Neural cell (in vitro differentiated cells): ENCODE measurements around the gene ELN. TPM values are rescaled to one million over a fixed set of nuclear protein-coding genes. Genes with fewer than 3 reads are reported as not detected.

ENCODE experiments used
- H2AFZ ChIP-seq: fragments of 200-600, 300-800 bp; sonication (generic), shearing (Covaris generic); 2 replicates; pipeline ENCODE4 v1.6.0; 2014; ENCODE audit warnings: low read depth, mild to moderate bottlenecking, antibody characterized with exemption, low read length, moderate library complexity
- H3F3A ChIP-seq: fragments of 200-600 bp; shearing (Covaris generic); 2 replicates; pipeline ENCODE4 v1.6.1; 2016; ENCODE audit warnings: mild to moderate bottlenecking, moderate library complexity, mixed read lengths, antibody characterized with exemption, low read length; ENCODE audit not compliant: insufficient read depth, poor library complexity, severe bottlenecking
- H3K27ac ChIP-seq: fragments of 200-600, 300-800 bp; sonication (generic), shearing (Covaris generic); 2 replicates; pipeline ENCODE4 v1.5.1; 2014; ENCODE audit warnings: mild to moderate bottlenecking, low read length, moderate library complexity
- H3K27me3 ChIP-seq: fragments of 300-800, 200-600 bp; sonication (generic), shearing (Covaris generic); 2 replicates; pipeline ENCODE4 v1.6.0; 2014; ENCODE audit warnings: mild to moderate bottlenecking, low read depth, low read length, moderate library complexity; ENCODE audit not compliant: insufficient read depth
- H3K36me3 ChIP-seq: fragments of 300-800, 200-600 bp; sonication (generic), shearing (Covaris generic); 2 replicates; pipeline ENCODE4 v1.5.1; 2014; ENCODE audit warnings: mild to moderate bottlenecking, antibody characterized with exemption, low read length, moderate library complexity; ENCODE audit not compliant: insufficient read depth
- H3K4me2 ChIP-seq: fragments of 300-800, 200-600 bp; sonication (generic), shearing (Covaris generic); 2 replicates; pipeline ENCODE4 v1.6.0; 2014; ENCODE audit warnings: mild to moderate bottlenecking, low read length
- H3K4me3 ChIP-seq: fragments of 300-800, 200-600 bp; sonication (generic), shearing (Covaris generic); 2 replicates; pipeline ENCODE4 v1.5.1; 2014; ENCODE audit warnings: mild to moderate bottlenecking, low read length, moderate library complexity
- H3K79me2 ChIP-seq: fragments of 200-600 bp; shearing (Covaris generic); replicated peaks from 2 replicates; pipeline ENCODE4 v1.6.0; 2014; ENCODE audit warnings: mild to moderate bottlenecking, low read length, moderate library complexity; ENCODE audit not compliant: insufficient read depth
- H3K9ac ChIP-seq: fragments of 300-800, 200-600 bp; sonication (generic), shearing (Covaris generic); 2 replicates; pipeline ENCODE4 v1.6.1; 2016; ENCODE audit warnings: mild to moderate bottlenecking, low read length, mixed read lengths
- H3K9me2 ChIP-seq: fragments of 200-600 bp; shearing (Covaris generic); 2 replicates; pipeline ENCODE4 v1.6.1; 2016; ENCODE audit warnings: mild to moderate bottlenecking, low read length, mixed read lengths; ENCODE audit not compliant: insufficient read depth
- H3K9me3 ChIP-seq: fragments of 200-600, 300-800 bp; sonication (generic), shearing (Covaris generic); 2 replicates; pipeline ENCODE4 v1.6.1; 2016; ENCODE audit warnings: mild to moderate bottlenecking, mixed run types, low read length, moderate library complexity, mixed read lengths
- H4K20me1 ChIP-seq: fragments of 200-600 bp; shearing (Covaris generic); 2 replicates; pipeline ENCODE4 v1.6.1; 2016; ENCODE audit warnings: mild to moderate bottlenecking, mixed run types; ENCODE audit not compliant: insufficient read depth
- EP300 ChIP-seq: fragments of 450-650 bp; conservative IDR thresholded peaks from 2 replicates; pipeline ENCODE4 v1.6.1; 2014; ENCODE audit warnings: antibody characterized with exemption, mild to moderate bottlenecking, moderate library complexity; ENCODE audit not compliant: poor library complexity, severe bottlenecking
- EZH2 ChIP-seq: fragments of 200-600, 300-800 bp; shearing (Covaris generic), sonication (generic); IDR thresholded peaks from 2 replicates; pipeline ENCODE4 v1.6.1; 2014; ENCODE audit warnings: antibody characterized with exemption, low read length, borderline replicate concordance, mild to moderate bottlenecking; ENCODE audit not compliant: insufficient read depth, poor library complexity, severe bottlenecking
- MXI1 ChIP-seq: fragments of 450-650 bp; conservative IDR thresholded peaks from 2 replicates; pipeline ENCODE4 v1.6.1; 2014; ENCODE audit warnings: antibody characterized with exemption, mild to moderate bottlenecking; ENCODE audit not compliant: poor library complexity, severe bottlenecking
- POLR2AphosphoS5 ChIP-seq: IDR thresholded peaks from 2 replicates; pipeline ENCODE4 v1.6.1; 2012
- RAD21 ChIP-seq: fragments of 450-650 bp; conservative IDR thresholded peaks from 2 replicates; pipeline ENCODE4 v1.6.1; 2014; ENCODE audit warnings: antibody characterized with exemption, mild to moderate bottlenecking, moderate library complexity
- SMC3 ChIP-seq: fragments of 450-650 bp; conservative IDR thresholded peaks from 2 replicates; pipeline ENCODE4 v1.6.1; 2014; ENCODE audit warnings: antibody characterized with exemption, mild to moderate bottlenecking, moderate library complexity; ENCODE audit not compliant: poor library complexity
- TAF1 ChIP-seq: IDR thresholded peaks from 2 replicates; pipeline ENCODE4 v1.6.1; 2012; ENCODE audit warnings: low read depth
- polyA plus RNA-seq: library from polyadenylated mRNA; depleted of rRNA; stranded (reverse); fragments of >200 nt; gene quantifications from 2 replicates; pipeline ENCODE4 v1.2.3, GENCODE V29; 2014
- TF ChIP-seq, protein P1 (sequence below): IDR thresholded peaks from 2 replicates; pipeline ENCODE4 v1.6.1; 2012; ENCODE audit warnings: borderline replicate concordance
- TF ChIP-seq, protein P2 (sequence below): fragments of 450-650 bp; IDR thresholded peaks from 2 replicates; pipeline ENCODE4 v1.5.1; 2014; ENCODE audit warnings: antibody characterized with exemption, mild to moderate bottlenecking, moderate library complexity; ENCODE audit not compliant: poor library complexity, severe bottlenecking

The ELN gene
- polyA plus RNA-seq, 1 donor from 2014 or later, result not detected

DNA sequence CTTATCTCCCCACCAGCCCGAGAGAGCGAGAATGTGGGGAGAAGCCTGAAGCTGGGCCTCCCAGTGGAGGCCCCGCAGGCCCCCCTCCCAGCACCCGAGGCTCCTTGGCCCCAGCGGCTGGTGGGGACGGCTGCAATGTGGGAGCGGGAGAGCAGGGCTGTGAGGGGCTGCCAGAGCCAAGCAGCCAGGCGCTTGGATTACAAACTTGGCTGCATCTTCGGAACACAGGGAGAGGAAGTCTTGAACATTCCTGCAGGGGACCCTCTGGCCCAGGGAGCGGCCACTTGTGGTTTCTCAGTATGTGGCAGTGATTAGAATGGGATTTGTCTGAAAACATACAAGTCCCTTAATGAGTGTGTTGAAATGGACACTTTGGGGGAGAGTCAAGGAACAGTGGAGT is 23.2 kb downstream of the ELN start:
- H3K4me3 ChIP-seq, result no peak overlapping the region
- no peaks in the 10 kb centered on the region for H3K9me2 ChIP-seq
- H3K27ac ChIP-seq, result no peak overlapping the region
- H2AFZ ChIP-seq, result no peak overlapping the region
- H4K20me1 ChIP-seq, result no peaks in the 10 kb centered on the region
- H3K9me3 ChIP-seq, result no peaks in the 10 kb centered on the region
- no peak for TF ChIP-seq POLR2AphosphoS5
- TF ChIP-seq SMC3, result no peak
- TF ChIP-seq MXI1, result no peak
- TF ChIP-seq EZH2, result no peak
- no peak for TF ChIP-seq TAF1
- TF ChIP-seq, protein P1, sequence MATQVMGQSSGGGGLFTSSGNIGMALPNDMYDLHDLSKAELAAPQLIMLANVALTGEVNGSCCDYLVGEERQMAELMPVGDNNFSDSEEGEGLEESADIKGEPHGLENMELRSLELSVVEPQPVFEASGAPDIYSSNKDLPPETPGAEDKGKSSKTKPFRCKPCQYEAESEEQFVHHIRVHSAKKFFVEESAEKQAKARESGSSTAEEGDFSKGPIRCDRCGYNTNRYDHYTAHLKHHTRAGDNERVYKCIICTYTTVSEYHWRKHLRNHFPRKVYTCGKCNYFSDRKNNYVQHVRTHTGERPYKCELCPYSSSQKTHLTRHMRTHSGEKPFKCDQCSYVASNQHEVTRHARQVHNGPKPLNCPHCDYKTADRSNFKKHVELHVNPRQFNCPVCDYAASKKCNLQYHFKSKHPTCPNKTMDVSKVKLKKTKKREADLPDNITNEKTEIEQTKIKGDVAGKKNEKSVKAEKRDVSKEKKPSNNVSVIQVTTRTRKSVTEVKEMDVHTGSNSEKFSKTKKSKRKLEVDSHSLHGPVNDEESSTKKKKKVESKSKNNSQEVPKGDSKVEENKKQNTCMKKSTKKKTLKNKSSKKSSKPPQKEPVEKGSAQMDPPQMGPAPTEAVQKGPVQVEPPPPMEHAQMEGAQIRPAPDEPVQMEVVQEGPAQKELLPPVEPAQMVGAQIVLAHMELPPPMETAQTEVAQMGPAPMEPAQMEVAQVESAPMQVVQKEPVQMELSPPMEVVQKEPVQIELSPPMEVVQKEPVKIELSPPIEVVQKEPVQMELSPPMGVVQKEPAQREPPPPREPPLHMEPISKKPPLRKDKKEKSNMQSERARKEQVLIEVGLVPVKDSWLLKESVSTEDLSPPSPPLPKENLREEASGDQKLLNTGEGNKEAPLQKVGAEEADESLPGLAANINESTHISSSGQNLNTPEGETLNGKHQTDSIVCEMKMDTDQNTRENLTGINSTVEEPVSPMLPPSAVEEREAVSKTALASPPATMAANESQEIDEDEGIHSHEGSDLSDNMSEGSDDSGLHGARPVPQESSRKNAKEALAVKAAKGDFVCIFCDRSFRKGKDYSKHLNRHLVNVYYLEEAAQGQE, result no peak
- TF ChIP-seq, protein P2, sequence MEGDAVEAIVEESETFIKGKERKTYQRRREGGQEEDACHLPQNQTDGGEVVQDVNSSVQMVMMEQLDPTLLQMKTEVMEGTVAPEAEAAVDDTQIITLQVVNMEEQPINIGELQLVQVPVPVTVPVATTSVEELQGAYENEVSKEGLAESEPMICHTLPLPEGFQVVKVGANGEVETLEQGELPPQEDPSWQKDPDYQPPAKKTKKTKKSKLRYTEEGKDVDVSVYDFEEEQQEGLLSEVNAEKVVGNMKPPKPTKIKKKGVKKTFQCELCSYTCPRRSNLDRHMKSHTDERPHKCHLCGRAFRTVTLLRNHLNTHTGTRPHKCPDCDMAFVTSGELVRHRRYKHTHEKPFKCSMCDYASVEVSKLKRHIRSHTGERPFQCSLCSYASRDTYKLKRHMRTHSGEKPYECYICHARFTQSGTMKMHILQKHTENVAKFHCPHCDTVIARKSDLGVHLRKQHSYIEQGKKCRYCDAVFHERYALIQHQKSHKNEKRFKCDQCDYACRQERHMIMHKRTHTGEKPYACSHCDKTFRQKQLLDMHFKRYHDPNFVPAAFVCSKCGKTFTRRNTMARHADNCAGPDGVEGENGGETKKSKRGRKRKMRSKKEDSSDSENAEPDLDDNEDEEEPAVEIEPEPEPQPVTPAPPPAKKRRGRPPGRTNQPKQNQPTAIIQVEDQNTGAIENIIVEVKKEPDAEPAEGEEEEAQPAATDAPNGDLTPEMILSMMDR, result no peak
- no peak for TF ChIP-seq RAD21
- TF ChIP-seq EP300, result no peak
- H3F3A ChIP-seq, result no peaks in the 10 kb centered on the region
- H3K4me2 ChIP-seq, result no peak overlapping the region
- H3K36me3 ChIP-seq, result no peaks in the 10 kb centered on the region
- H3K79me2 ChIP-seq, result no peaks in the 10 kb centered on the region
- no peaks in the 10 kb centered on the region for H3K27me3 ChIP-seq
- H3K9ac ChIP-seq, result no peak overlapping the region

DNA sequence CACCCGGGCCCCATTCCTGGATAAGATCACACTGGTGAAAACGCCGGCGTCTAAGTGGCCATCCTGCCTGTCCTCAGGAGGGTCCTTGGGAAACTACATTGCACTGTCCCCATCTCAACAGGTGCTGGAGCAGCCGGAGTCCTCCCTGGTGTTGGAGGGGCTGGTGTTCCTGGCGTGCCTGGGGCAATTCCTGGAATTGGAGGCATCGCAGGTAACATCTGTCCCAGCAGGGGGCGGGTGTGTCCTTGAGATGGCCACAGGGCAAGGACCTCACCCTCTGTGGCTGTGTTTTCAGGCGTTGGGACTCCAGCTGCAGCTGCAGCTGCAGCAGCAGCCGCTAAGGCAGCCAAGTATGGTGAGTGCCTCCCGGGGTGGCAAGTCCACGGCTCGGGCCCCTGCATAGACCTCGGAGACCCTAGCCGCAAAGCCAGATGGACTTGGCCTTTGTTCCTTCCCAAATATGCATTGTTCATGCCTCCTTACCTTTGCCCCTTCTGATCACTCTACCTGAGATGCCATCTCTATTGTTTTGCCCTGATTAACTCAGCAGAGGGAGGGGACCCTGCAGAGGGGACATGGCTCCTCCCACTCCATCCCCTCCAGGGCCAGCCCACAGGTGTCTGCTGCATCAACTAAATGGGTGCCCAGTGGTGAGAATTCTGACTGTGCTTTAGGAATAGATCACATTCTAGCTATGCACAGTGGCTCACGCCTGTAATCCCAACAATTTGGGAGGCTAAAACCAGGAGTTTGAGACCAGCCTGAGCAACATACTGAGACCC is 23.8 kb downstream of the ELN start:
- Histone ChIP-seq H3K9ac (no peak overlapping the region), H3F3A (no peaks in the 10 kb centered on the region), H3K27me3 (no peaks in the 10 kb centered on the region), H4K20me1 (no peaks in the 10 kb centered on the region), H3K9me2 (no peaks in the 10 kb centered on the region), H3K4me2 (no peak overlapping the region), H3K79me2 (no peaks in the 10 kb centered on the region), H3K36me3 (no peaks in the 10 kb centered on the region), H3K9me3 (no peaks in the 10 kb centered on the region), H3K4me3 (no peak overlapping the region), H2AFZ (no peak overlapping the region), H3K27ac (no peak overlapping the region)
- TF ChIP-seq TAF1, result no peak
- no peak for TF ChIP-seq POLR2AphosphoS5
- TF ChIP-seq MXI1, result no peak
- no peak for TF ChIP-seq EP300
- no peak for TF ChIP-seq RAD21
- no peak for TF ChIP-seq EZH2
- TF ChIP-seq, protein P1, result no peak
- TF ChIP-seq, protein P2, result no peak
- no peak for TF ChIP-seq SMC3
